NCI-H748 (cell line): ENCODE measurements around the gene RBPJL.

Experiments
- DNase-seq: peaks from one replicate; lab custom pipeline; 2025; ENCODE audit not compliant: unreplicated experiment; lab: John Stamatoyannopoulos, UW

Gene RBPJL

GRCh38 chr20:45306431-45306982 lies at the start of gene RBPJL:
Gene RBPJL, plus strand, starts transcription at chr20:45306840. Its CDS starts 83 bp downstream, at chr20:45306923.
- DNase-seq: no peak

- no peak for DNase-seq
Measured at GRCh38 chr20:45257161-45257560, 49.5 kb upstream of the RBPJL start.

- DNase-seq: no peak
Measured at GRCh38 chr20:45257711-45258110, 48.9 kb upstream of the RBPJL start.

- no peak for DNase-seq
Measured at GRCh38 chr20:45258259-45258658, 48.4 kb upstream of the RBPJL start.

GRCh38 chr20:45258664-45259063 lies 48.0 kb upstream of the RBPJL start:
- no peak for DNase-seq

- DNase-seq: no peak
Measured at GRCh38 chr20:45263556-45264266, 42.9 kb upstream of the RBPJL start.

GRCh38 chr20:45266977-45267376 lies 39.7 kb upstream of the RBPJL start:
- DNase-seq: no peak

- no peak for DNase-seq
Measured at GRCh38 chr20:45268531-45268930, 38.1 kb upstream of the RBPJL start.

GRCh38 chr20:45269056-45269455 lies 37.6 kb upstream of the RBPJL start:
- no peak for DNase-seq

- DNase-seq: no peak
Measured at GRCh38 chr20:45269754-45270270, 36.8 kb upstream of the RBPJL start.

GRCh38 chr20:45275338-45275737 lies 31.3 kb upstream of the RBPJL start:
- no peak for DNase-seq

- no peak for DNase-seq
Measured at GRCh38 chr20:45279992-45280391, 26.6 kb upstream of the RBPJL start.

- no peak for DNase-seq
Measured at GRCh38 chr20:45282700-45283550, 23.7 kb upstream of the RBPJL start.

GRCh38 chr20:45283551-45284057 lies 23.0 kb upstream of the RBPJL start:
- DNase-seq: no peak

GRCh38 chr20:45288376-45288775 lies 18.3 kb upstream of the RBPJL start:
- no peak for DNase-seq

- no peak for DNase-seq
Measured at GRCh38 chr20:45288860-45289259, 17.8 kb upstream of the RBPJL start.

- DNase-seq: no peak
Measured at GRCh38 chr20:45289942-45290676, 16.5 kb upstream of the RBPJL start.

GRCh38 chr20:45290677-45291355 lies 15.8 kb upstream of the RBPJL start:
- peak; percentile 66 for DNase-seq

GRCh38 chr20:45291526-45291925 lies 15.1 kb upstream of the RBPJL start:
- DNase-seq: no peak

GRCh38 chr20:45292343-45292742 lies 14.3 kb upstream of the RBPJL start:
- no peak for DNase-seq
